Measurements from ENCODE around the gene RAB31.

DNA sequence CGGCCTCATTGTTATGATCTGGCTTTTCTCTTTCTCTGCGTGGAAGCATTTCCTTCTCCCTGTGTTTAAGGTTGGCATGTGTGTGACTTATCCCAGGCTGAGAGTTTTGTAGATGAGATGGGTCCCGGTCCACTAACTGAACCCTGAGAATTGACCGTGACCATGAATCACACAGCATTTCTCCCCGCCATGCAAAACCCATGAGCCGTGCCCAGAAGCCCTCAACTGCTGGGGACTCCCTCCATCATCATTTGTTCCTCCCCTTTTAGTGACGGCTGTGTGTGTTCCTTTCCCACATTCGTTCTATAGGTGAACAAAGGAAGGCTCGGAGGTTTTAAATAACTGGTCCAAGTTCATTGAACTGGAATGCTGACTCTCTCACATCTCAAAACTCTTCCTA, 147.6 kb downstream of the RAB31 start:
- TF ChIP-seq CEBPB (IDR thresholded peaks at IDR 0.05) (no peak), MAFK (IDR thresholded peaks at IDR 0.05; ENCODE audit: partially characterized antibody) (no peak), CHD4 (IDR thresholded peaks at IDR 0.05; ENCODE audit: borderline replicate concordance) (no peak), RAD21 (conservative IDR thresholded peaks at IDR 0.05 in 1 of 2, IDR thresholded peaks at IDR 0.05 in 1 of 2) (no peak), POLR2AphosphoS2 (conservative IDR thresholded peaks at IDR 0.05; ENCODE audit: low read length) (no peak), POLR2A (IDR thresholded peaks at IDR 0.05; ENCODE audit: low read length) (no peak)
- TF ChIP-seq, protein P1, sequence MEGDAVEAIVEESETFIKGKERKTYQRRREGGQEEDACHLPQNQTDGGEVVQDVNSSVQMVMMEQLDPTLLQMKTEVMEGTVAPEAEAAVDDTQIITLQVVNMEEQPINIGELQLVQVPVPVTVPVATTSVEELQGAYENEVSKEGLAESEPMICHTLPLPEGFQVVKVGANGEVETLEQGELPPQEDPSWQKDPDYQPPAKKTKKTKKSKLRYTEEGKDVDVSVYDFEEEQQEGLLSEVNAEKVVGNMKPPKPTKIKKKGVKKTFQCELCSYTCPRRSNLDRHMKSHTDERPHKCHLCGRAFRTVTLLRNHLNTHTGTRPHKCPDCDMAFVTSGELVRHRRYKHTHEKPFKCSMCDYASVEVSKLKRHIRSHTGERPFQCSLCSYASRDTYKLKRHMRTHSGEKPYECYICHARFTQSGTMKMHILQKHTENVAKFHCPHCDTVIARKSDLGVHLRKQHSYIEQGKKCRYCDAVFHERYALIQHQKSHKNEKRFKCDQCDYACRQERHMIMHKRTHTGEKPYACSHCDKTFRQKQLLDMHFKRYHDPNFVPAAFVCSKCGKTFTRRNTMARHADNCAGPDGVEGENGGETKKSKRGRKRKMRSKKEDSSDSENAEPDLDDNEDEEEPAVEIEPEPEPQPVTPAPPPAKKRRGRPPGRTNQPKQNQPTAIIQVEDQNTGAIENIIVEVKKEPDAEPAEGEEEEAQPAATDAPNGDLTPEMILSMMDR (IDR thresholded peaks at IDR 0.05), result no peak
- TF ChIP-seq, protein P2, sequence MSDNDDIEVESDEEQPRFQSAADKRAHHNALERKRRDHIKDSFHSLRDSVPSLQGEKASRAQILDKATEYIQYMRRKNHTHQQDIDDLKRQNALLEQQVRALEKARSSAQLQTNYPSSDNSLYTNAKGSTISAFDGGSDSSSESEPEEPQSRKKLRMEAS (IDR thresholded peaks at IDR 0.05), result no peak

All from A549 (cell line).